CD4-positive, alpha-beta T cell treated with Interleukin-6 for 4 hours (primary cell): ENCODE results near the gene SMIM8.
"Not testable (repeated sequence)": the region's sequence is repeated elsewhere in the genome, so short reads cannot be mapped to it uniquely, and the experiment has no call there.

ENCODE experiments used
- DNase-seq: peaks from one replicate; pipeline ENCODE4 v3.0.0-alpha.2; 2020; ENCODE audit warnings: mixed read lengths

Gene SMIM8

DNA sequence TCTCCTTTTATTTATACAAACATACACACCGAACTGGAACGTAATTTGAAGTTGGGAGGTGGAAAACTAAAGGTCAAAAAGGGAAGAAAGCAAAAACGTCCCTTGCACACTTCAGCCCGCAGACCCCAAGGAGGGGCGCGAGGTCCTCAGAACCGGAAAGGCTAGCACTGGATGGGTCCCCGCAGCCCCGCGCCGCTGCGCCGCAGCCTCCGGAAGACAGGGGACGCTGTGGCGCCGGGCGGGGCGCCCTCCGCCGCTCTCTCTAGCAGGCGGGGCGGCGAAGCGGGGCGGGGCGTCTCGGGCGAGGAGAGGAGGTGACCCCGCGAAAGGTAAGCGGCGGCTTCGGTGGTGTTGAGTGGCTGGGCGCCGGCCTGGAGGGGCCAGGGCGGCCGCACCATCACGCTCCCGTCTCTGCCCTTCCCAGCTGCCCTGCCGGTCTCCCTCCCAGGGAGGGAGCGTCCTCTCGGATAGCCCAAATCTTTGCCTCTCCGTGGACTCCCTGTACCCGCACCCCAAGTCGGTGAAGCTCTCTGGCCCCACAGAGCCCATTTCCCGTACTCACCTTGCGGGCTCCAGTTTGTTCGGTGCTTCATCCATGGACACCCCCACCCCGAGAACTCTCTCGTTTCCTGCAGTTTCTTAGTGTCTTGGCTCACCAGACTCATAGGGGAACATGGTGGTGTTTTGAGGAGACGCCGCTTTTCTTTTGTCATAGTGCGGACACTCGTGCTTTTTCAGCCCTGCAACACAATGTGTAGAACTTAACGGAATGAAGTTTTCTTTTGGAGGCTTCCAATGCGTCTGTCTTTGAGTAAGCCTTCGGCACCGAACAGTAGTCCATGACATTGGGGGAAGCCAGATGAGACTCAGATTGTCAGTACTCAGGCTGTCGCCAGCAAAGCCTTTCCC is at the start of gene SMIM8:
Gene SMIM8, plus strand, starts transcription at position 285 of the 909 bp plus-strand sequence. CDS start 14,444 bp downstream, outside the sequence.
- DNase-seq: peak; percentile 89

DNA sequence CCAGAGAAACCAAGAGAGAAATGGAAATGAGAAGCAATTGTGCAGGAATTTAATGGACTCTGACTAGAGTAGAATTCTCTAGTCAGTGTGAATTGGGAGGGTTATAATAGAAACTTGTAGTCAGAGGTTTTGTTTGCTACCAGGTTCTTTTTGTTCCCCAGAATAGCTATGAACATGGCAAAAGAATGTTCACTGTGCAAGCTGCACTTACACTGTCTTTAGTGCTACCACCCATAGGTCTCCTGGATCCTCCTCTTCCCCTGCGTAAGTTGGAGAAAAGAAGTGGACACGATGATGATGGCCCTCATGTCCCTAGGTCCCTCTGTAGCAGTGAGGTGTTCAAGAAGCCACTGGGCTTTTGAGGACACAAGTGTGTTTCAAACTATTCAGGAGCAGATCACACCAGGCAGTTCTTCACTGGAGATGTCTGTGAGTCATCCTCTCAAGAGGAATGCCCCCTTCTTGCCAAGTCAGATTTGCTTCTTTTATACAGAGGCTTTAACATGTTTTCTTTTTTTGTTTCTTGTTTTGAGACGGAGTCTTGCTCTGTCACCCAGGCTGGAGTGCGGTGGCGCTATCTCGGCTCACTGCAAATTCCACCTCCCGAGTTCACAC is 47.6 kb upstream of the SMIM8 start:
- DNase-seq: no peak

DNA sequence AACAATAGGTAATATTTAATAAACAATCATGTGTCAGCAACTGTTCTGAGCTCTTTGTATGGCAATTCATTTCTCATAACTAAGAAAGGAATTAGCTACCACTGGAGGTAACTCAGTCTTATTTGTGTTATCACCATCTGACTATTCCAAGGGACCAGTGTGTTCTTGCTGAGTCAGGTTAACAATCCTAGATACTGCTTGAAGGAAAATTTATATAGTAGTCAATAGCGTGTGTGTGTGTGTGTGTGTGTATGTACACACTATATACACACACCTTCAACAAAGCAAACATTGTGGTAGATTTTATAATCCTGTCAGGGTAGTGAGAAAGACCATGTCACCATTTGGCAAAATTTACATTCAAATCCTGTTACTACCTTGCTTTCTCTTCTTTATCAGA is 45.8 kb upstream of the SMIM8 start:
- no peak for DNase-seq

- no peak for DNase-seq
These were observed 45.3 kb upstream of the SMIM8 start for GRCh38 chr6:87277123-87277522.

GRCh38 chr6:87279196-87279595 is 43.2 kb upstream of the SMIM8 start:
- peak; percentile 6 for DNase-seq

DNA sequence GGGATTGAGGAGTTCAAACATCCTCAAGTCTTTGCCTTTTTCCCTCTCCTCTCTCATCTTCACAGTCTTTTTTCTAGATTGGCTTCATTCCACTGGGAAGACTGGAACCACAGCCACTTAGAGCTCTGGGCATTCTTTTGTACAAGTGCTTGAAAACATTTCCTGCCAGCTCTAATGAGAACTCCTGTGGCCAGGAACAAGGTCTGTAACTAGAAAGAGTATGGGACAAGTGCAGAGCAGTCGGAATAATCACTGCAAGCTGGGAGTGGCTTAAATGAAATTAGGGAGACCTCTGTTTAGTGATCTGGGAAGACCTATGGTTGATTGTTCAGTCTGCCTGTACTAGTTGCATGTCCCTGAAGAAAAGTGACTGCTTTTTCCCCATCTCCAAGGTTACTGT is 41.0 kb upstream of the SMIM8 start:
- no peak for DNase-seq

DNA sequence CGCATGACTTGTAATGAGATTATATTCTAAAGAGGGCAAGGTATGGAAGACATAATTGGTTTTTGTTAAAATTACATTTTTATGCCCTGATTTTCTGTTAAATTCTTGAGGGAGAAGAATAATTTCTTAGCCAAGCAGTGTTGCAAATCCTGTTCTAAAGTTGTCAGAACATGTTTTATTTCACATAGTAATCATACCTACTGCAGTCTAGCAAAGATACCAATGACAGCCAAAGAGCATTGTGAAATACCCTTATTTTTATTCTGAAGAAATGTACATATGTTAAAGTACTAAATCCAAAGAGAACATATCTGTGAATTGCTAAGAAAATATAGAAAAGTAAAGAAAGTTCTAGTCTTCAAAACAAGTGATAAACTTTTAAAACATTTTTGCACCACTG is 39.6 kb upstream of the SMIM8 start:
- DNase-seq: no peak

DNA sequence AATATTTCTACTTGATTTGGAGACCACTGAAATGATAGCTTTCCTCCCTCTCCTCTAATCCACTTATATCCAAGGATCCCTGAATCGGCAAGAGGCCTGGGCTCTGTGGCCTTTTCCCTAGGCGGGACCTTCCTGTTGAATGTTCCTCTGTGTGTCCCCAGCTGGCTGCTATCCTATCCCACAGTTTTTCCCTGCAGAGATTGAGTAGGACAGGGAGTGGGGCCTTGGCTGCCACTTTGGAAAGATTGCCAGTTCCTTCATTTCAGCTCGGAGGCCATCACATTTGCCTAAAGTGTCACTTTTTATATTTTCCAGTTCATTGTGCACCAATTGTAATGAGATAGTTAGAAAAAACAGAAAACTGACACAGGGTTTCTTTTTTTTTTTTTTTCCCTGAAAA is 38.9 kb upstream of the SMIM8 start:
- DNase-seq: no peak

DNA sequence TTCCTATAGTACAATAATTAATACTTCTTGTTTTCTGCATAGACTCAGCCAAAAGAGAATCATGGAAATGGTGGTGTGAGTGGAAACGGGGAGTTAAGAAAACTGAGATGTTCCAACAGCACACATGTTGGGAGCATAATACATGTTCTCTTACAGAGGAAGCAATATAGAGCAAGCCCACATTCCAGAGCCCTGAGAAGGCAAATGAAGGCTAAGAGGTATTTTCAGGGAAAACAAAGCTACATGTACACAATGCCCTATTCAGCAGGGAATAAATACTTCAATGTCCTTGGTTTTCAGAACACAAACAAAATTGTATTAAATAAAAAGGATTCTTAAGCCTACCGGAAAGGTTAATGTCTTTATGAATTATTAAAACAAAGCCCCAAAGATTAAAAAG is 35.1 kb upstream of the SMIM8 start:
- no peak for DNase-seq

GRCh38 chr6:87289571-87289970 is 32.8 kb upstream of the SMIM8 start:
- DNase-seq: no peak

GRCh38 chr6:87291883-87292282 is 30.5 kb upstream of the SMIM8 start:
- DNase-seq: no peak

GRCh38 chr6:87293526-87293925 is 28.9 kb upstream of the SMIM8 start:
- no peak for DNase-seq

GRCh38 chr6:87297119-87297518 is 25.3 kb upstream of the SMIM8 start:
- DNase-seq: no peak

DNA sequence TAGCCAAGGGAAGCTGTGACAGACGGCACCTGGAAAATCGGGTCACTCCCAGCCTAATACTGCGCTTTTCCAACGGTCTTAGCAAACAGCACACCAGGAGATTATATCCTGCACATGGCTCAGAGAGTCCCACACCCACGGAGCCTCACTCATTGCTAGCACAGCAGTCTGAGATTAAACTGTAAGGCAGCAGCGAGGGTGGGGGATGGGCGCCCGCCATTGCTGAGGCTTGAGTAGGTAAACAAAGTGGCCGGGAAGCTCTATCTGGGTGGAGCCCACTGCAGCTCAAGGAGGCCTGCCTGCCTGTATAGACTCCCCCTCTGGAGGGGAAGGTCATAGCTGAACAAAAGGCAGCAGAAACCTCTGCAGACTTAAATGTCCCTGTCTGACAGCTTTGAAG is 21.1 kb upstream of the SMIM8 start:
- not testable (repeated sequence) for DNase-seq

DNA sequence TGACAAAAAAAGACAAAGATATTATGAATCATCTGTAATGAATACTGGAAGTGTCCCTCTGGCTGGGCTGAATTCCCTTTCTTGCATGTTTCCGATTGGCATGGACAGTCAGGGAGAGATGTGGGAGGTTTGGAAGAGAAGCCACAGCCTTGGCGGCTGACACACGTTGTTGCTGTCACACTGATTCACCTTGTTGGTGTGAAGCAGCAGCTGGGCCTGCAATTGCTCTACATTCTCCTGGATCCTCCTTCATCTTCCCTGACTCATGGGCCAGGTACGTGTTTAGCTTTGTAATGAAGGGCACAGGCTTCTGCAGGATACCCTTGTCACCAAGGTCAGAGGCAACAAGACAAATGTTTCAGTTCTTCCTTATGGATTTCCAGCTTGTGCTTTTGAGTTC is 13.4 kb upstream of the SMIM8 start:
- DNase-seq: no peak

- no peak for DNase-seq
These were observed 9.5 kb upstream of the SMIM8 start for GRCh38 chr6:87312860-87313259.

- no peak for DNase-seq
These were observed 7.3 kb upstream of the SMIM8 start for GRCh38 chr6:87315071-87315470.

DNA sequence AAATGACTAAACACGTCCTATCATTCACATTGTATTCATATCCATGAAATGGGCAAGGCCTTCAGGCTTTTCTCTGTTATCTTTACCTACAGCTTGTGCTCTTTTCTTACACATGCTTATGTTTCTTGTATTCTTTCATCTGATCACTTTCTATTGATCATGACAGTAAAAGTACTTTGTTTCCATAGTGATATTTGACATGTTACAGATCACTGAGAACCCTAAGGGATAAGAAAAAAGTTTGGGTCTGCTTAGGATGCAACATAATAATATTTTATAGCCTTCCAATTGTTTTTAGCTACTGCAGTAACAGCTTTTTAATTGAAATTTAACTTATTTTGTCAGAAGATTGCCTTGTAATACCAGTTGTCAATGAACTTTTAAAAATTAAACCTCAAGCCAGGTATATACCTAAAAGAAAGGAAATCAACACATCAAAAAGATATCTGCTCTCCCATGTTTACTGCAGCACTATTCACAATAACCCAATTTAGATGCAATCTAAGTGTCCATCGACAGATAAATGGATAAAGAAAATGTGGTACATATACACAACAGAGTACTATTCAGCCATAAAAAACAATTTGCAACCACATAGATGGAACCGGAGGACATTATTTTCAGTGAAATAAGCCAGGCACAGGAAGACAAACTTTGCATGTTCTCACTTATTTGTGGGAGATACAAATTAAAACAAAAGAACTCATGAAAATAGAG is 3.0 kb upstream of the SMIM8 start:
- no peak for DNase-seq

DNA sequence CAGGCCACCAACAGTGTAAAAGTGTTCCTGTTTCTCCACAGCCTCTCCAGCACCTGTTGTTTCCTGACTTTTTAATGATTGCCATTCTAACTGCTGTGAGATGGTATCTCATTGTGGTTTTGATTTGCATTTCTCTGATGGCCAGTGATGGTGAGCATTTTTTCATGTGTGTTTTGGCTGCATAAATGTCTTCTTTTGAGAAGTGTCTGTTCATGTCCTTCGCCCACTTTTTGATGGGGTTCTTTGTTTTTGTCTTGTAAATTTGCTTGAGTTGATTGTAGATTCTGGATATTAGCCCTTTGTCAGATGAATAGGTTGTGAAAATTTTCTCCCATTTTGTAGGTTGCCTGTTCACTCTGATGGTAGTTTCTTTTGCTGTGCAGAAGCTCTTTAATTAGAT is 1.5 kb downstream of the SMIM8 start:
- not testable (repeated sequence) for DNase-seq

- no peak for DNase-seq
These were observed 8.6 kb downstream of the SMIM8 start for GRCh38 chr6:87330961-87331360.

- no peak for DNase-seq
These were observed 10.6 kb downstream of the SMIM8 start for GRCh38 chr6:87333033-87333432.

DNA sequence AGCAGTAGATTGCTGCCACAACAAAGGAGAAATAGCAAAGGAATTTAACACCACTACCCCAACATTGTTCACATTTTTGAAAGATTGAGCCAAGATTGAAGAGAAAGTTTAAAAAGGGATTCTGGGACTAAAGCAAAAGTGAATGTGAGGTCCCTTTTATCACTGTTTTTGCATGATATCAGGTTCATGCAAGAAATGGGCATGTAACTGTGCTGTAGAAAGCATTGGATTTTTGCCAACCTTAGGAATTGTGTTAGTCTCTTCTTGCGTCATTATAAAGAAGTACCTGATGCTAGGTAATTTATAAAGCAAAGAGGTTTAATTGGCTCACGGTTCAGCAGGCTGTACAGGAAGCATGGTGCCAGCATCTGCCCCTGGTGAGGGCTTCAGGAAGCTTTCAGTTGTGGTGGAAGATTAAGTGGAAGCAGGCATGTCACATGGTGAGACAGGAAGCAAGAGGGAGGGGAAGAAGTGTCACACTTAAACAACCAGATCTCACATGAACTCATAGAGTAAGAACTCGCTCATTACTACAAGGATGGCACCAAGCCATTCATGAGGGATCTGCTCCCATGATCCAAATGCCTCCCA is 11.3 kb downstream of the SMIM8 start:
- DNase-seq: peak; percentile 18

DNA sequence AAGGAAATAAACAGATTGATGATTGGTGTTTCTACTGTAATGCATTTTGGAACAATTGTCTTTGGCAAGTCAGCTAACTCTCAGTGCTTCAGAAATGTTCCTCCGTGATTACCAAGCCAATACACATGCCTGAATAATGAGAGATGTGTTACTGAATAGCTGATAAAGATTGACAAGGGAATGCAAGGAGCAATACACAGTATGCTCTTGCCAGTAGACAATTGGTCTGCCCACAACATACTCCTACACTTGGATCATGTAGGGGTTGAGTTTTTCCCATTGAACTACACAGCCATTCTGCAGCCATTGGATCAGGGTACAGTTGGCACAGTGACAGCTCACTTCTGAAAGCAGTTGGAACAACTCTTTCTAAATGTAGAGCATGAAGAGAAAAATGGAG is 12.3 kb downstream of the SMIM8 start:
- DNase-seq: no peak
